ENCODE measurements around the gene PRSS33. TPM values are rescaled to one million over a fixed set of nuclear protein-coding genes. Genes with fewer than 3 reads are reported as not detected.
A peak's percentile ranks its signal among the peaks of the same experiment; 100 is the strongest.

The PRSS33 gene
- polyA plus RNA-seq, 1 experiment, result not detected

DNA sequence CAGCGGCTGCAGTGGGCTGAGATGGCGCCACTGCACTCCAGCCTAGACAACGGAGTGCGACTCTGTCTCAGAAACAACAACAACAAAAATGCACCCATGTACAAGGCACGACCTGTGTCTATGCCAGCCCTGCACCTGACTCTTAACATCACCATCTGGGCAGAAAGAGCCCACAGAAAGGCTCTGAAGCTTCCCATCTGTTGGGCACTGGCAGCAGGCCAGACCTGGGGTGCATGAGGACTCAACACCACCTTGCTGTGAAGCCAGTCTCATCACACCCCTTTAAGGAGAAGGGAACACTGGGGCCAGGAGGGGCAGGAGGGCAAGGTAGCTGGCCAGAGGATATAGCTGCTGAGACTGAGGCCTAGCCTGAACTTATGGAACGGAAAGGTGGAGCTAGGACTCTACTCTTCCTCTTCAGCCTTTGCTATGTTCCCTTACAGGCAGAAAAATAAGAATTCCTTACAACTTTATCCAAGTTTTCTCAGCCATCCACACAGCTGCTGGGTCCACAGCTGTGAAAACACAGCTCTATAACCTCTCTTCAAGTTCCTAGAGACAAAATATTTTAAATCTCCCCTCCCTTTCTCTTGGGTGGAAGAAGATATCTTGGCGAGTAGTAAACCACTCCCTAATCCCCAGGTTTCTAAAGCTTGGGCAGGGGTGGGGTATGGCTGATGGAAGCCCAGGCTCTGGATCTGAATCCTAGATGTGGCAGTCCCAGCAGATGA is 13.0 kb downstream of the PRSS33 start:
- Histone ChIP-seq H3K9me3 (ENCODE audit: control insufficient read depth, insufficient read depth, low read length) (no peaks in the 10 kb centered on the region; the same call in 1 of the 2 replicates), H3K27me3 (ENCODE audit: control insufficient read depth, insufficient read depth, low read length) (no peaks in the 10 kb centered on the region), H3K27ac (ENCODE audit: low read depth, low read length) (no peak overlapping the region), H3K4me3 (ENCODE audit: low read depth, low read length) (no peak overlapping the region)
- DNase-seq (ENCODE audit: low read depth, low spot score), result no peak
- TF ChIP-seq, protein P1, sequence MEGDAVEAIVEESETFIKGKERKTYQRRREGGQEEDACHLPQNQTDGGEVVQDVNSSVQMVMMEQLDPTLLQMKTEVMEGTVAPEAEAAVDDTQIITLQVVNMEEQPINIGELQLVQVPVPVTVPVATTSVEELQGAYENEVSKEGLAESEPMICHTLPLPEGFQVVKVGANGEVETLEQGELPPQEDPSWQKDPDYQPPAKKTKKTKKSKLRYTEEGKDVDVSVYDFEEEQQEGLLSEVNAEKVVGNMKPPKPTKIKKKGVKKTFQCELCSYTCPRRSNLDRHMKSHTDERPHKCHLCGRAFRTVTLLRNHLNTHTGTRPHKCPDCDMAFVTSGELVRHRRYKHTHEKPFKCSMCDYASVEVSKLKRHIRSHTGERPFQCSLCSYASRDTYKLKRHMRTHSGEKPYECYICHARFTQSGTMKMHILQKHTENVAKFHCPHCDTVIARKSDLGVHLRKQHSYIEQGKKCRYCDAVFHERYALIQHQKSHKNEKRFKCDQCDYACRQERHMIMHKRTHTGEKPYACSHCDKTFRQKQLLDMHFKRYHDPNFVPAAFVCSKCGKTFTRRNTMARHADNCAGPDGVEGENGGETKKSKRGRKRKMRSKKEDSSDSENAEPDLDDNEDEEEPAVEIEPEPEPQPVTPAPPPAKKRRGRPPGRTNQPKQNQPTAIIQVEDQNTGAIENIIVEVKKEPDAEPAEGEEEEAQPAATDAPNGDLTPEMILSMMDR (IDR thresholded peaks at IDR 0.05; ENCODE audit: low read depth, low read length), result no peak
- CTCF ChIA-PET, result interaction anchor here (1.3 kb wide), 1 partner anchor 94 kb away, joined by 3 read pairs; no protein-coding TSS in a partner anchor
- POLR2A ChIA-PET, result interaction anchor here (0.6 to 3.7 kb wide), 2 partner anchors 21 to 137 kb away, joined by 3 to 17 read pairs; partner anchors contain the start of genes FLYWCH1 and SRRM2

GRCh38 chr16:2773188-2773968 is 14.0 kb downstream of the PRSS33 start:
- peak overlapping the region; percentile 33 for H3K27ac ChIP-seq (ENCODE audit: low read depth, low read length)
- no peak overlapping the region for H3K4me3 ChIP-seq (ENCODE audit: low read depth, low read length)
- H3K27me3 ChIP-seq (ENCODE audit: control insufficient read depth, insufficient read depth, low read length), result no peaks in the 10 kb centered on the region
- no peak for DNase-seq (ENCODE audit: low read depth, low spot score)
- CTCF ChIA-PET, result no interaction called here
- no peaks in the 10 kb centered on the region; the same call in 1 of the 2 replicates for H3K9me3 ChIP-seq (ENCODE audit: control insufficient read depth, insufficient read depth, low read length)
- TF ChIP-seq, protein P1 (IDR thresholded peaks at IDR 0.05; ENCODE audit: low read depth, low read length), result no peak
- POLR2A ChIA-PET, result interaction anchor here (0.7 kb wide), 1 partner anchor 21 kb away, joined by 5 read pairs; the partner anchor contains the start of gene SRRM2

DNA sequence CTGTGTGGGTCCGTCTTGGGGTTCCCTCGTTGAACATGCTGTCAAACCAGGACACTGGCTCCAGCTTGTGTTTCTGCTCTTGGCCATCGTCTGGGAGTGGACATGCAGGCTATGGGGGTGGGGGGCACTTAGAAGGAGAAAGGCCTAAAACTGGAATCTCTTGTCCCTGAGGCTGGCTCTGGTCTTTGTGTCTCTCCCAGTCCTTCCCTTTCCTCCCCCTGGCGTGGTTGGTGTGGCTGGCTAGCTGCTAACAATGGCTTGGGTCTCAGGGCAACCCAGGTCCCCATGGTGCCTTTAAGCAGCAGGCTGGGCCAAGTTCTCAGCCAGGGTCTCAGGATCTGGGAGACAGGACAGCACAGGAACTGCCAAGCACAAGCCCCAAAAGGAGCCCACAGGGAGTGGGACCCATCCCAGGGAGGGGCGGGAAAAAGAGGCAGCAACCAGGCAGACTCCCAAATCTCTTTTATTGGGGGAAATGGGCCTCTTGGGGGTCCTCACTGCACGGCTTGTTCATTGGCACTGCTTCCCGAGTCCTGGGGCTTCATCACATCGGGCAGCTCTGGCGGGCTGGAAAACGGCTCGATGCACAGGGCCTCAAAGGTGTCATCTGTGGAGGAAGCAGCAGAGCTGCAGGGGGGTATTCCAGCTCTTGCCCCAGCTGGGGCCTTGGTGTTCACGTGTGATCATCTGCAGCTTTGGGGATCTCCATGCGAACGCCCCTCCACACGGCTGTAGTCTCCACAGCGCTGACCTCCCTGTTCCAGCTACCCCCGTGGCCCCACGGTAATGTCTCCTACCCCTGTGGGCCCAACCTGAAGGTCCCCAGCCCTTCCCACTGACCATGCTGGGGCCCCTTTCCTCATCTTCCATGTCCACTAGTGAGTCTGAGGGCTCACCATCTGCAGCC is 15.6 kb downstream of the PRSS33 start:
- TF ChIP-seq, protein P1 (IDR thresholded peaks at IDR 0.05; ENCODE audit: low read depth, low read length), result no peak
- POLR2A ChIA-PET, result interaction anchor here (1.1 kb wide), 1 partner anchor 19 kb away, joined by 3 read pairs; the partner anchor contains the start of gene SRRM2
- H3K4me3 ChIP-seq (ENCODE audit: low read depth, low read length), result no peak overlapping the region
- peak overlapping the region; percentile 21 for H3K27ac ChIP-seq (ENCODE audit: low read depth, low read length)
- no peak for DNase-seq (ENCODE audit: low read depth, low spot score)
- no peaks in the 10 kb centered on the region for H3K27me3 ChIP-seq (ENCODE audit: control insufficient read depth, insufficient read depth, low read length)
- H3K9me3 ChIP-seq (ENCODE audit: control insufficient read depth, insufficient read depth, low read length), result no peaks in the 10 kb centered on the region; the same call in 1 of the 2 replicates
- CTCF ChIA-PET, result no interaction called here

GRCh38 chr16:2770057-2770951 is 17.1 kb downstream of the PRSS33 start:
- peaks cover 13% of the 10 kb centered on the region for H3K9me3 ChIP-seq (ENCODE audit: control insufficient read depth, insufficient read depth, low read length)
- no peaks in the 10 kb centered on the region for H3K27me3 ChIP-seq (ENCODE audit: control insufficient read depth, insufficient read depth, low read length)
- no peak for DNase-seq (ENCODE audit: low read depth, low spot score)
- TF ChIP-seq, protein P1 (IDR thresholded peaks at IDR 0.05; ENCODE audit: low read depth, low read length), result no peak
- no peak overlapping the region for H3K27ac ChIP-seq (ENCODE audit: low read depth, low read length)
- ChIA-PET CTCF (no interaction called here), POLR2A (no interaction called here)
- no peak overlapping the region for H3K4me3 ChIP-seq (ENCODE audit: low read depth, low read length)
